Ishikawa (cell line): ENCODE data around the gene ATP6V1E1.

Experiments used
- CEBPB ChIP-seq: IDR thresholded peaks from 2 replicates; pipeline ENCODE4 v1.6.1; 2012
- CREB1 ChIP-seq: IDR thresholded peaks from 2 replicates; pipeline ENCODE4 v1.6.1; 2012; ENCODE audit warnings: low read depth
- EGR1 ChIP-seq: IDR thresholded peaks from 2 replicates; pipeline ENCODE4 v1.6.1; 2012
- EP300 ChIP-seq: IDR thresholded peaks from 2 replicates; pipeline ENCODE4 v1.6.1; 2012; ENCODE audit warnings: borderline replicate concordance
- FOXM1 ChIP-seq: IDR thresholded peaks from 2 replicates; pipeline ENCODE4 v1.6.1; 2012; ENCODE audit warnings: low read depth, borderline replicate concordance
- MAX ChIP-seq: IDR thresholded peaks from 2 replicates; pipeline ENCODE4 v1.6.1; 2012
- NFIC ChIP-seq: IDR thresholded peaks from 2 replicates; pipeline ENCODE4 v1.6.1; 2012
- RAD21 ChIP-seq: IDR thresholded peaks from 2 replicates; pipeline ENCODE4 v1.6.1; 2012; ENCODE audit warnings: low read depth
- REST ChIP-seq: IDR thresholded peaks from 2 replicates; pipeline ENCODE4 v1.6.1; 2012; ENCODE audit warnings: low read depth, mild to moderate bottlenecking
- TAF1 ChIP-seq: IDR thresholded peaks from 2 replicates; pipeline ENCODE4 v1.6.1; 2012; ENCODE audit warnings: low read depth, mild to moderate bottlenecking
- TCF12 ChIP-seq: IDR thresholded peaks from 2 replicates; pipeline ENCODE4 v1.6.1; 2012; ENCODE audit warnings: low read depth
- TEAD4 ChIP-seq: IDR thresholded peaks from 2 replicates; pipeline ENCODE4 v1.6.1; 2012
- USF1 ChIP-seq: IDR thresholded peaks from 2 replicates; pipeline ENCODE4 v1.6.1; 2012
- YY1 ChIP-seq: IDR thresholded peaks from 2 replicates; pipeline ENCODE4 v1.6.1; 2012; ENCODE audit warnings: low read depth
- ZBTB7A ChIP-seq: IDR thresholded peaks from 2 replicates; pipeline ENCODE4 v1.6.1; 2012; ENCODE audit warnings: low read depth

ATP6V1E1 gene

GRCh38 chr22:17633998-17634323 lies 5.4 kb upstream of the ATP6V1E1 start:
- TF ChIP-seq NFIC (no peak), USF1 (no peak), TAF1 (no peak), EGR1 (no peak), TEAD4 (no peak), TCF12 (no peak)

- TF ChIP-seq RAD21 = no peak
- no peak for TF ChIP-seq REST
- no peak for TF ChIP-seq EP300
- TF ChIP-seq YY1 = no peak
- TF ChIP-seq NFIC = 0 out of 2 replicates have a peak, but pooled peaks have one; percentile 10
- TF ChIP-seq EGR1 = no peak
- no peak for TF ChIP-seq CREB1
- no peak for TF ChIP-seq CEBPB
- TF ChIP-seq TCF12 = no peak
- TF ChIP-seq FOXM1 = no peak
- TF ChIP-seq ZBTB7A = no peak
- 0 out of 2 replicates have a peak, but pooled peaks have one; percentile 14 for TF ChIP-seq MAX
- TF ChIP-seq TEAD4 = peak; percentile 67
- no peak for TF ChIP-seq USF1
- TF ChIP-seq TAF1 = no peak
Measured at GRCh38 chr22:17633217-17633997, 4.9 kb upstream of the ATP6V1E1 start.

GRCh38 chr22:17631076-17631565 lies 2.6 kb upstream of the ATP6V1E1 start:
- no peak for TF ChIP-seq USF1
- no peak for TF ChIP-seq NFIC
- no peak for TF ChIP-seq CEBPB
- TF ChIP-seq TEAD4 = no peak
- TF ChIP-seq MAX = no peak
- TF ChIP-seq YY1 = no peak
- TF ChIP-seq FOXM1 = no peak
- no peak for TF ChIP-seq EGR1
- TF ChIP-seq RAD21 = no peak
- TF ChIP-seq CREB1 = no peak
- TF ChIP-seq TAF1 = no peak

- TF ChIP-seq ZBTB7A = no peak
- no peak for TF ChIP-seq USF1
- no peak for TF ChIP-seq CEBPB
- no peak for TF ChIP-seq RAD21
- TF ChIP-seq YY1 = no peak
- TF ChIP-seq EGR1 = no peak
- no peak for TF ChIP-seq CREB1
- TF ChIP-seq MAX = no peak
- TF ChIP-seq TEAD4 = no peak
- TF ChIP-seq REST = no peak
- no peak for TF ChIP-seq FOXM1
- no peak for TF ChIP-seq NFIC
- no peak for TF ChIP-seq EP300
- TF ChIP-seq TCF12 = no peak
- no peak for TF ChIP-seq TAF1
Measured at GRCh38 chr22:17629641-17630040, 1.1 kb upstream of the ATP6V1E1 start.

GRCh38 chr22:17629173-17629489 lies 582 bp upstream of the ATP6V1E1 start:
- TF ChIP-seq YY1 = no peak
- no peak for TF ChIP-seq EP300
- TF ChIP-seq EGR1 = no peak
- TF ChIP-seq FOXM1 = no peak
- TF ChIP-seq ZBTB7A = no peak
- TF ChIP-seq REST = no peak
- no peak for TF ChIP-seq TEAD4
- TF ChIP-seq NFIC = no peak
